ENCODE measurements around the gene MTG1. TPM values are rescaled to one million over a fixed set of nuclear protein-coding genes. Genes with fewer than 3 reads are reported as not detected.
"Not testable (repeated sequence)": the region's sequence is repeated elsewhere in the genome, so short reads cannot be mapped to it uniquely, and the experiment has no call there.

The MTG1 gene
- total and polyA plus RNA-seq, 2 donors (not counting 1 experiment from before 2014, with no cell fraction given): 23.9 to 25.3 TPM

- H3K9me3 ChIP-seq (ENCODE audit: control insufficient read depth, insufficient read depth, low read depth, low read length); H3K9ac ChIP-seq (ENCODE audit: insufficient read depth, low read length); H3K27me3 ChIP-seq (ENCODE audit: control insufficient read depth, insufficient read depth, low read length); H3K4me1 ChIP-seq (ENCODE audit: control insufficient read depth, extremely low read depth, insufficient read depth, low read length); H2AFZ ChIP-seq (ENCODE audit: low read length); DNase-seq (ENCODE audit: low read depth in 2 of 2); H3K27ac ChIP-seq (ENCODE audit: insufficient read depth, low read length); H4K20me1 ChIP-seq (ENCODE audit: control insufficient read depth, extremely low read depth, insufficient read depth, low read length); H3K4me3 ChIP-seq (replicated peaks in 1 of 4; ENCODE audit: control extremely low read depth in 1 of 4, insufficient read depth in 1 of 4, low read depth in 3 of 4, low read length in 4 of 4); H3K4me2 ChIP-seq (ENCODE audit: extremely low read depth, insufficient read depth, low read length); H3K36me3 ChIP-seq (ENCODE audit: control insufficient read depth, insufficient read depth, low read length); H3K79me2 ChIP-seq (ENCODE audit: control insufficient read depth, insufficient read depth, low read length): not testable (repeated sequence)
Observed at GRCh38 chr10:133432789-133433188, 38.8 kb downstream of the MTG1 start.

- Histone ChIP-seq H3K9me3 (ENCODE audit: control insufficient read depth, insufficient read depth, low read depth, low read length) (no peaks in the 10 kb centered on the region), H3K4me1 (ENCODE audit: control insufficient read depth, extremely low read depth, insufficient read depth, low read length) (no peaks in the 10 kb centered on the region), H4K20me1 (ENCODE audit: control insufficient read depth, extremely low read depth, insufficient read depth, low read length) (no peaks in the 10 kb centered on the region), H3K27ac (ENCODE audit: insufficient read depth, low read length) (no peak overlapping the region), H3K9ac (ENCODE audit: insufficient read depth, low read length) (no peak overlapping the region), H3K4me2 (ENCODE audit: extremely low read depth, insufficient read depth, low read length) (no peak overlapping the region), H2AFZ (ENCODE audit: low read length) (no peak overlapping the region), H3K79me2 (ENCODE audit: control insufficient read depth, insufficient read depth, low read length) (no peaks in the 10 kb centered on the region), H3K4me3 (replicated peaks in 1 of 4; ENCODE audit: control extremely low read depth in 1 of 4, insufficient read depth in 1 of 4, low read depth in 3 of 4, low read length in 4 of 4) (no peak overlapping the region), H3K27me3 (ENCODE audit: control insufficient read depth, insufficient read depth, low read length) (no peaks in the 10 kb centered on the region), H3K36me3 (ENCODE audit: control insufficient read depth, insufficient read depth, low read length) (no peaks in the 10 kb centered on the region)
- TF ChIP-seq EZH2 (IDR thresholded peaks at IDR 0.05; ENCODE audit: low read length, missing control alignments) (no peak), CTCF (conservative IDR thresholded peaks at IDR 0.05 in 1 of 2, IDR thresholded peaks at IDR 0.05 in 1 of 2; ENCODE audit: low read depth in 1 of 2, low read length in 2 of 2) (peak in 1 of 2 donors; percentile 7)
- no peak for DNase-seq (ENCODE audit: low read depth in 2 of 2)
Observed at GRCh38 chr10:133438711-133439273, 44.8 kb downstream of the MTG1 start.

GRCh38 chr10:133439517-133440461 is 45.8 kb downstream of the MTG1 start:
- Histone ChIP-seq H3K79me2 (ENCODE audit: control insufficient read depth, insufficient read depth, low read length) (no peaks in the 10 kb centered on the region), H3K4me2 (ENCODE audit: extremely low read depth, insufficient read depth, low read length) (no peak overlapping the region), H3K4me3 (replicated peaks in 1 of 4; ENCODE audit: control extremely low read depth in 1 of 4, insufficient read depth in 1 of 4, low read depth in 3 of 4, low read length in 4 of 4) (no peak overlapping the region), H3K4me1 (ENCODE audit: control insufficient read depth, extremely low read depth, insufficient read depth, low read length) (no peaks in the 10 kb centered on the region), H4K20me1 (ENCODE audit: control insufficient read depth, extremely low read depth, insufficient read depth, low read length) (no peaks in the 10 kb centered on the region), H3K27ac (ENCODE audit: insufficient read depth, low read length) (no peak overlapping the region), H3K9ac (ENCODE audit: insufficient read depth, low read length) (no peak overlapping the region), H3K27me3 (ENCODE audit: control insufficient read depth, insufficient read depth, low read length) (no peaks in the 10 kb centered on the region), H3K9me3 (ENCODE audit: control insufficient read depth, insufficient read depth, low read depth, low read length) (no peaks in the 10 kb centered on the region), H3K36me3 (ENCODE audit: control insufficient read depth, insufficient read depth, low read length) (no peaks in the 10 kb centered on the region), H2AFZ (ENCODE audit: low read length) (no peak overlapping the region)
- TF ChIP-seq CTCF (conservative IDR thresholded peaks at IDR 0.05 in 1 of 2, IDR thresholded peaks at IDR 0.05 in 1 of 2; ENCODE audit: low read depth in 1 of 2, low read length in 2 of 2) (no peak), EZH2 (IDR thresholded peaks at IDR 0.05; ENCODE audit: low read length, missing control alignments) (no peak)
- DNase-seq (ENCODE audit: low read depth in 2 of 2): no peak

All from fibroblast of lung (primary cell).